Activated naive CD4-positive, alpha-beta T cell treated with anti-CD3 and anti-CD28 coated beads, Interleukin-2, amount 50 U/mL, for 16 hours (primary cell): ENCODE results near the gene OR2A1.
"Not testable (repeated sequence)": the region's sequence is repeated elsewhere in the genome, so short reads cannot be mapped to it uniquely, and the experiment has no call there.

Experiments used
- DNase-seq: peaks from one replicate; pipeline ENCODE4 v3.0.0-alpha.2; 2020

Gene OR2A1, protein sequence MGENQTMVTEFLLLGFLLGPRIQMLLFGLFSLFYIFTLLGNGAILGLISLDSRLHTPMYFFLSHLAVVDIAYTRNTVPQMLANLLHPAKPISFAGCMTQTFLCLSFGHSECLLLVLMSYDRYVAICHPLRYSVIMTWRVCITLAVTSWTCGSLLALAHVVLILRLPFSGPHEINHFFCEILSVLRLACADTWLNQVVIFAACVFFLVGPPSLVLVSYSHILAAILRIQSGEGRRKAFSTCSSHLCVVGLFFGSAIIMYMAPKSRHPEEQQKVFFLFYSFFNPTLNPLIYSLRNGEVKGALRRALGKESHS

GRCh38 chr7:144311872-144312469, at the start of gene OR2A1:
Gene OR2A1 (plus strand): TSS chr7:144312419. CDS start chr7:144318125, 5,706 bp downstream.
- not testable (repeated sequence) for DNase-seq

DNA sequence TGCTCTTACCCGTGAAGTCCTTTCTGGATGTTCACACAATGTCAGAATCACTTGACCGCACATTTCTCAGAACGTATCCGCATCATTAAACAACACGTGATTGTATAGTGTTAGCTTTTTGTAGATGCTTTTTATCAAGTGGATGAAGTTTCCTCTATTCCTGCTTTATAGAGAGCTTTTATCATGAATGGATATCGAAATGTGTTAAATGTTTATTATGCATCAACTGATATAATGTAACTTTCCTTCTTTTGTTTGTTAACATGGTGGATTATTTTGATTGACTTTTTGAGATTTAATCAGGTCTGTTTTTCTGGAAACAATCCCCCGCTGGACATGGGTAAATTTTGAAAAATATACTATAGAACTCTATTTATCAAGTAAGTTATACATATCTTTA, 47.5 kb upstream of the OR2A1 start, which contains the start of gene OR2A7:
TSS of gene OR2A7 (minus strand) at position 101 of the 400 bp plus-strand sequence. CDS start 5,164 bp downstream, outside the sequence.
- DNase-seq: not testable (repeated sequence)

GRCh38 chr7:144269188-144269587, 43.0 kb upstream of the OR2A1 start, which contains the start of gene CTAGE8:
Gene CTAGE8 (minus strand): TSS chr7:144269288. CDS start chr7:144269250, 38 bp downstream.
- not testable (repeated sequence) for DNase-seq

GRCh38 chr7:144275281-144275680, 36.9 kb upstream of the OR2A1 start:
- DNase-seq: not testable (repeated sequence)

GRCh38 chr7:144280010-144280409, 32.2 kb upstream of the OR2A1 start:
- DNase-seq: not testable (repeated sequence)

- not testable (repeated sequence) for DNase-seq
Observed at GRCh38 chr7:144281981-144282380, 30.2 kb upstream of the OR2A1 start.

- DNase-seq: not testable (repeated sequence)
Observed at GRCh38 chr7:144282490-144282889, 29.7 kb upstream of the OR2A1 start.

DNA sequence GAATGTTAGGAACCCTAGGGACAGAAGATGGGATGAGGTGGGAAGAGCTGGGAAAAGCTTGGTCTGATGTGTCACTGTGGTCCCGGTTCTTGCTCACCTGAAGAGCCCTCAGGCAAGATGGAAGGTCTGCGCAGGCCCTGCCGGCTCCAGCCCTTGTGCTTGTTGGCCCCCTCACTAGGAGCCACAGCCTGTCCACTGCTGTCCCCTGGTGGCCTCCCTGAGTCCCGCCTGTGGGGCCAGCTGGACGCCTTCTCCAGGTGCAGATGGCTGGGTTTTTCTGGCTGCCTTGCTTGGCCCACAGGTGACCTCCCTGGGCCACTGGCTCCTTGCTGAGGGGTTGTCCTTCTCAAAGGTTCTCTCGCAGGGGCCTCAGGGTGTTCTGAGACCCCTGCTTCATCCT, 28.5 kb upstream of the OR2A1 start:
- DNase-seq: not testable (repeated sequence)

GRCh38 chr7:144287171-144287784, 24.9 kb upstream of the OR2A1 start:
- not testable (repeated sequence) for DNase-seq

DNA sequence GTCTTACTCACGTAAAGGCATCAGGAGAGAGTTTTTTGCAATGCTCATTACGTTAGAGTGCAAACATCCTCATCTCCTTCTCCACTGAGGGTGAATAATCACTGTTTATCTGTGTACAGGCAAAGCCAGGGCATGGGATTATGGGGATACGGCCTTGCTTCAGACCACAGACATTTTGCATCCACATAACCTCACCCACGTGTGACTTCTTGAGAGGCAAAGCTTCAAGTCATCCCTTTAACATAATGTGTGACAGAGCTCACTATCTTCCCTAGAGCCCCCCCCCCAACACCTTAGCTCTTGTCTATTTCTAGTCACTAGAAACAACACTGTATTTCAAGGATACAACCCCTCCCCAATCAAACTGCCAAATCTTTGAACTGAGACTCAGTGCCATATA, 20.6 kb upstream of the OR2A1 start:
- not testable (repeated sequence) for DNase-seq

GRCh38 chr7:144292384-144293161, 19.6 kb upstream of the OR2A1 start:
- DNase-seq: not testable (repeated sequence)

- DNase-seq: not testable (repeated sequence)
Observed at GRCh38 chr7:144293794-144294499, 18.3 kb upstream of the OR2A1 start.

GRCh38 chr7:144302578-144303303, 9.5 kb upstream of the OR2A1 start:
- DNase-seq: not testable (repeated sequence)

DNA sequence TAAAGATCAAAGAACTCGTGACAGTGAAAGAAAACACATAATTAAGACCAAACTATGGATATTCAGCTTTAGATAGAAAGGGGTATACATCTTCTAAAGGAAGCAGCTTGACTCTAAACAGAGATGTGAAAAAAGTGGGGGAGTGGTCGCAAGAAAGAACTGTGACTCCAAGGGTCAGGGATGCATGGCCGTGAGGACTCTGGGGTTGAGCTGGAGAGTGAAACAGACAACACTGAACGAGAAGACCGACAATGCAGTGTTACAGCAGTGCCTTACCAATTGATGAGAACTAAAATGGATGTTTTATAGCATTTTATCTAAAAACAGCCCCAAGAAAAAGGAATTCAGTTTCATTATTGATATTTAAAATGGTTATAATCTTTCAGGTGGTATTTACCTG, 8.6 kb upstream of the OR2A1 start:
- DNase-seq: not testable (repeated sequence)

DNA sequence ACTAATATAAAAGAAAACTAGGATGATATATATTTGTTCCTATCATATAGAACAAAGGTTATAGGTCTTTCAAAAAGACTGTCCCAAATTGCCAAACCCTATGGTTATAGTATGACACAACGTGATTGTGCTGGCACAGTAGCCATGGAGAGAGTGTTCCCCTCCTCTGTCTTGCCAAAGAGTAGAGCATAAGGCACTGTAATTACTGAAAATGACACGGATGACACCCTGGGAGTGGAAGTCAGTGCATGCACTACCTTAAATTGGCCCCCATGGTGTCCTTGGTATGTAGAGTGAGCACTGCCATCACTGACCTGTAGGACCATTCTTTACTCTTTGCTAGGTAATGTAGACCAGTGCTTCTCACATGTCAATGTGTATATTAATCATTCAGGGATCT, 7.1 kb upstream of the OR2A1 start:
- not testable (repeated sequence) for DNase-seq

- not testable (repeated sequence) for DNase-seq
Observed at GRCh38 chr7:144309702-144310101, 2.5 kb upstream of the OR2A1 start.

DNA sequence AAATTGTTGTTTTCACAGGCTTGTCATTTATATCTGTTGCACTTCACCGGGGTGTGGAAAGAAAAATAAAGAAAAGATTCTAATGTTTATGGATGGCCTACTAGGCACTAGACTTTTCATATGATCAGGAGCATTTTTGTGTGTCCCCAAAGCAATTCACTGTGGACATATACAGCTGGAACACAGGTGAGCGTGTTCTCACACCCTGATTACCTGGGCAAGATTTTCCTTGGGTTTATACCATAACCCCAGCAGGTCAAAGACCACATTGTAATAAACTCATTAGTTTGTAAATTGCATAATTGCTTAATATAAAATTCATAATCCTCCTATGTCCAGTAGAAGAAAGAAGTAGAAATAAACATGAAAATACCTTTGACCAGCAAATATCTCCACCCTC, 1.0 kb upstream of the OR2A1 start:
- not testable (repeated sequence) for DNase-seq

DNA sequence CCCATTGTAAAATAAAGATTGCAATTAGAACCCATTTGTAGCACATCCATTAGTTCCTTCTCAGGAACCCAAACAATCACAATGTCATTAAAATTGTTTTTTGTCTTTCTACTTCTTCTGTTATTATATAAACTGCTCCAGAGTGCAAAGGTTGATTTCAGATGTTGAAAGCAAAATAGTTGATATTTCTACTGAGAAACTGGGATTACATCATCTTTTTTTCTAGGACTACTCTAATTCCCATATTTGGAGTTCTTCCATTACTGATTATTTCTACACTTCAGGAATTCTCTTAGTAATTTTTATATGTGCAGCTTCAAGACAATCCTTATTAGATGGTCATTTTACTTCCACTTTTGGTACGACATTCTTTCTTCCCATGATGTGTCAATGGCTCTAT, 5.3 kb downstream of the OR2A1 start:
- DNase-seq: not testable (repeated sequence)

DNA sequence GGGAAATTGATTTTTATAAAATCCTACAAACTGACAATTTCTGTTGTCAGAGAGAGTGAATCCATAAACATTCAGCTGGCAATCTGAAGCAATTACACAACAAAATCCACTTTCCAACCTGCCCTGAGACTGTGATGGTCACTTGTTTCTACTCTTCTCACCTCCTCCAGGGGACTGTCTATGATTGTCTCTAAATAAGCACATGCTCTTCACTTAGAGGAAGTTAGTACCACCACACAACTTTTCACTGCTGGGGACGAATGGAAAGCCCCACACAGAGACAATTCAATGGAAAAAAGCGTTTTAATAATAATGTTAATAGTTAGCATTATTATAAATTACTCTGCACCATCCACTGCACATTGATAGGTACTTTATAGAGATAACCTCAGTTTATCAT, 7.3 kb downstream of the OR2A1 start:
- DNase-seq: not testable (repeated sequence)

GRCh38 chr7:144321677-144322206, 9.5 kb downstream of the OR2A1 start:
- DNase-seq: not testable (repeated sequence)

- not testable (repeated sequence) for DNase-seq
Observed at GRCh38 chr7:144323359-144323758, 11.1 kb downstream of the OR2A1 start.
